ENCODE data around the gene ZC3HAV1L.
"Not testable (repeated sequence)": the region's sequence is repeated elsewhere in the genome, so short reads cannot be mapped to it uniquely, and the experiment has no call there.

The ZC3HAV1L gene

DNA sequence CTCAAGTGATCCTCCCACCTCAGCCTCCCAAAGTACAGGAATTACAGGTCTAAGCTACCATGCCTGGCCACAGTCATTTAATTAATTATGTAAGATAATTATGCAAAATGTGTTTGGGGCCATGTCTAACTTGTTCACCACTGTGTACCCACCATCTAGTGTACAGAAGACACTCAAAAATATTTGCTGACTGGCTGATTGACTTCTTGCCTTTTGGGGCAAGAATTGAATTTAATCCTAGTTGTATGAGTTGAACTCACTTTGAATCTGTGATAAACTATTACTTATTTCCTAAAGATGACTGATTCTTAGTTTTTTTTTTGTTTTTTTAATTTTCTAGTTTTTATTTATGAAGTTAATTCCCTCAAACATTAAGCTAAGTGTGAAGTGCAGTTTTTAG, 15.8 kb upstream of the ZC3HAV1L start:
- DNase-seq = no peak

DNA sequence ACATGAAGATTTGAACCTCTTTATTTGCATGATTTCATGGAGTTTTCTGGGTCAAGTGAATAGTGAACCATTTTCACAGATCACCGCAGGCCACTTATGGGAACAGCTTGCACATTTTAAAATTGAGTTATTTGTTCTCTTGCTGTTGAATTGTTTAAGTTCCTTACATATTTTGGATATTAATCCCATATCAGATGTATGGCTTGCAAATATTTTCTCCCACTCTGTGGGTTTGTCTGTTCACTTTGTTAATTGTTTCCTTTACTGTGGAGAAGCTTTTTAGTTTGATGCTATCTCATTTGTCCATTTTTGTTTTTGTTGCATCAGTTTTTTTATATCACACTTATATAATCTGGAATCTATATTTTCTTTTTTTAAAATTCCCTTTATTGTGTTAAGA, 14.1 kb upstream of the ZC3HAV1L start:
- DNase-seq = no peak

DNA sequence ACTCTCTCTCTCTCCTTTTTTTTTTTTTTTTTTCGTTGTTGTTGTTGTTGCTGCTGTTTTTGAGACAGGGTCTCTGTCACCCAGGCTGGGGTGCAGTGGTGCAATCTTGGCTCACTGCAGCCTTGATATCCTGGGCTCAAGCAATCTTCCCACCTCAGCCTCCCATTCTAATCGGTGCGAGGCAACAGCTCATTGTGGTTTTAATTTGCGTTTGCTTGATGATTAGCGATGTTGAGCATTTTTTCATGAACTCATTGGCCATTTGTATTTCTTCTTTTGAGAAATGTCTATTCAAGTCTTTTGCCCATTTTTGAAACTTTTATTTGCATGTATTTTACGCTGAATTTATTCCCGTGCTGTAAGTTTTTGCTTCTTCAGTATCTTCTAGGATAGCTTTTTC, 13.3 kb upstream of the ZC3HAV1L start:
- DNase-seq = no peak

DNA sequence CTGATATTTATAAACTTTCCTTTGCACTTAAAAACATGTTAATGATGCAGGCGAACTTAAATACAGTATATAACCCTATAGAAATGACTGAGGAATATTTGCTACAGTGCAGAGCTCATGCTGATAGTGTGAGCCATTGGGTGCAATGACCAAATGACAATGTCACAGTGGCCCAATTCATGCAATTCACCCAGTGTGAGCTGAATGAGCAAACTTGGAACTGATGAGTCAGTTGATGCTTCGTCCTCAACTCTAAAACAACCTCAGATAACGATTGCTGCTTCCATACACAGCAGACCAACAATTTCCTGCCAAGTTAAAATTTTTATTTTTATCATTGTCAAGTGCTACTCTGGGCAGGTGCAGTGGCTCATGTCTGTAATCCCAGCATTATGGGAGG, 12.1 kb upstream of the ZC3HAV1L start:
- peak; percentile 29 for DNase-seq

DNA sequence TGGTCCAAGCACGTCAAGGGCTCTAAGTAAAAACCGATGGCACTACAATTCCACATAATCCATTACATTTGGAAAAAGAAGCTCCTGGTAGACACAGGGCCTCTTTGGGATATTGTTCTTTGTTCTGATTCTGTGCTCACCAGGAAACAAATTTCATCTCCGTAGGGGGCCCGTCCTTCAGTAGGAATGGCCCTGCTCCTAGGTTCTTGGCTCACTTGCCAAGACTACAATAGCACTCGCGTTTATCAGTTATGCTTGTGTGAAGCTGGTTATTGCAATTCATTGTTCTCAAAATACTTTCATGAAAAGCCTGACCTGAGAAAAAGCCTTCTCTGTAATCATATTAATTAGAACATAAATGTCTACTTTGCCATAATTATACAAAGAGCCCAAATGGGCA, 10.3 kb upstream of the ZC3HAV1L start:
- no peak for DNase-seq

DNA sequence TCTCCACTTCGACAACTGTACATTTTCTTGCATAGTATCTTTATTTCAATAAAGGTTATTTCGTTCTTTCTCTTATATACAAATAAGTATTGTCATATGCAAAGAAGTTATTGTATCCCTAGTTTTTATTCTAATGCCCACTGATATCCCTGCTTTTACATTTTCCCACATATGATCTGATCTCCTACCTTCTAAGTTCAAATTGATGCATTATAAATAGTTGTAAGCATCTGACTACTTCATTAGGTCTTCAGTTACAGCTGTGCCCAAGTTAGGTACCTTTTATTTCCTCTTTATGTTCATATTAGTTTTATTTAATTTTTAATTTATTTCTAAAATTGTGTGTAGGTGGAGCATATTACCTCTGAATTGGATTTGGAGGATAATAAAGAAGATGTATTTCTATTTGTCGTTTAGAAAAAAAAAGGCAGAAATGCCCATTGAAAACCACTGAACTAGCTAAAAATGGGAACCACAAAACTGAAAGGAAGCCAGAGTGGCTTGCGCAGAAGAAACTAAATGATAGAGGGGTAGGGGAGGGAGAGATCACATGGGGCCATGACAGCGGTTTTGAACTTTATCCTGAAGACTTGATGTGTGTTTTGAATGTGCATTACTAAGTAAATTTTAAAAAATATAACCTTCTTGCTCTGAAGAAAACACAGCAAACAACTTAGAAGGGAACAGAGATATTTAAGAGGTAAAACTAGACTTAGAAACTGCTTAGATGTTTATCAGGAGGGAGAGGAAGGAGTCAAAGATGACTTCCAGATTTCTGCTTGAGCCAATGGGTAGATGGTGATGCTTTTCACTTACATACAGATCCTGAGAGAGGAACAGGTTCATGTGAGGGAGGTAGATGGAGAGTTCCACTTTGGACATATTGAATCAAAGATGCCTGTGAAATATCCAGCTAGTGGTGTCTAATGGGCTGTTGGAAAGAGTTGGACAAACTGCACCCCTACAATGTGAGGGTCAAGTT, 9.3 kb upstream of the ZC3HAV1L start:
- DNase-seq = no peak

DNA sequence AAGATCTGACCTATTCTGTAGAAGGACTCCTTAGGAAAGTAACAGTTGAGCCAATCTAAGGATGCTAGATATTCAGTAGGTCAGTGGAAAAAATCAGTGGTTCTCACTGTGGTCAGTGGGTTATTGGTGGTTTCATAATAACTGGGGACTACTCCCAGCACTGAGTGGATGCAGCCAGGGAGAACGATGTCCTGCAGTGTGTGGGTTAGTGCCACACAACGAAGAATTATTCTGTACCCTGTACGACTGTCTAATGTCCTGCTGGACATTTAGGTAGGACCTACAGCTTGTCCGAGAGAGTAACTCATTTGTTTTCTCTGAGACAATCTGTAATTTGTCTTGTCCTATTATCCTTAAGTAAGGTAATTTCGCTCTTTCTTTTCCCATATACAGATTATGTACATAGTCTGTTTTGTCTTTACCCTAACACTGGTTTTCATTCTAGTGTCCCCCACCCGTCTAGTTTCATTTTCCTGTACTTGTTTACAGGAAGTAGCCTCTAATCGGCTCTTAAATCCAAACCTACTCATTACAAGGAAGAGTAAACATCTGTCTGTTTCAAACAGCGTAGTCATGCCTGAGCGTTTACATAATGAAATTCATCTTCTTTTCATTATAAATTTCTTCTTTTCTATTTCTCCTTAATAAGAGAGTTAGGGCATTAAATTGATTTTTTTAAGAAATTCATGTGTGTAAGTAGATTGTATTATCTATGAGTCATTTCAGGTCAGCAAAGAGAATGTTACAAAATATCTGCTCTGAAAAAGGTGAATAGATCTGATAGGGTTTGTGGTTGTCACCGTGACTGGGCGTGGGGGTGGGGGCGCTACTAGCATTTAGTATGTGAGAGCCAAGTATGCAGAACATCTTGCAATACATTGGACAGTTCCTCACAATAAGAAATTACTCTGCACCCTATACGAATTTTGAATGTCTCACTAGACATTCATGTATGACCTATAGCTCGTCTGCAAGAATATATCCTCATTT, 8.3 kb upstream of the ZC3HAV1L start:
- peak; percentile 82 for DNase-seq

DNA sequence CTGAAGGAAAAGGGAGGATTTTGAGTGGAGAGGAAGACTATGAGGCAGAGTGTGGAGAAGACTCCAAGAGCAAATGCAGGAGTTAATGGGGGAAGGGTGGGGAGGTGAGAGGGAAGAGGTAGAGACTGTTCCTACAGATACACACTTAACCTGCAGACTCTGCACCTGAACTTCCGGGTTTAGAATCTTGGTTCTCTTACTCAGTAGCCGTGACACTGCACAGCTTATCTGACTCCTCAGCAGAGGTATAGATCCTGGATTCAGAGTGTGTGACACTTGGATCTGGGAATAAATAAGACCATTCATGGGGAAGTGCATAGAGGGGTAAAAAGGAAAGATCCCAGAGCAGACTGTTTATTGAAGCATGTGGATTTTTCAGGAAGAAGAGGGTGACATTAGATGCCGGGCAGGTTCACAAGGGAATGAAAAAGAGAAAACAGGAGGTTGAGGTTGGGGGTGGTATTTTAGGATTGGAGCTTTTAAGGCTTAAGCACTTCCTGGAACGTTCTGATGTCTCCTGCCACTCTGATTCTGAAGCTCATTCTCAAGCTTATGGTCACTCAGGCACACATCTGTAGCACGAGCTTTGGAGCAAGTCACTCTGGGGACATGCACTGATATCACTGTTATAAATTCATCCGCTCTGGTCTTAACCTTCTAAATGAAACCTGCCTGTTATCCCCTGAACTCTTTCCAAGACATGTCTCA, 5.7 kb upstream of the ZC3HAV1L start:
- no peak for DNase-seq

DNA sequence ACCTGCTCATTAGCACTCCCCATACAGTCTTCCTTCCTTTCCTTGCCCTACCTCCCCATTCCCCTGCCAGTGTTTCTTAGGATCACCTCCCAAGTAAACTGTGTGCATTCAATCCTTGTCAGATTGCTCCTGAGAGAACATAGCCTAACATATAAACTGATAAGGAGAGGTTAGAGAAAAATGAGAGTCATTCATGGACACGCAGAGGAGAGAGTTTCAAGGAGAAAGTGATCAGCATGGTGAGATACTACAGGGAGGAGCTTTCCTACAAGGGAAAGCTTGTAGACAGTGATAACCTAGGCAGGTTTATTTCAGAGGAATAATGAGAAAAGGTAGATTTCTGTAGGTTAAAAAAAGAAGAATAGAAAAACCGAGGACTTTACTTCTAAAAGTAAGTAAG, 2.8 kb upstream of the ZC3HAV1L start:
- no peak for DNase-seq

DNA sequence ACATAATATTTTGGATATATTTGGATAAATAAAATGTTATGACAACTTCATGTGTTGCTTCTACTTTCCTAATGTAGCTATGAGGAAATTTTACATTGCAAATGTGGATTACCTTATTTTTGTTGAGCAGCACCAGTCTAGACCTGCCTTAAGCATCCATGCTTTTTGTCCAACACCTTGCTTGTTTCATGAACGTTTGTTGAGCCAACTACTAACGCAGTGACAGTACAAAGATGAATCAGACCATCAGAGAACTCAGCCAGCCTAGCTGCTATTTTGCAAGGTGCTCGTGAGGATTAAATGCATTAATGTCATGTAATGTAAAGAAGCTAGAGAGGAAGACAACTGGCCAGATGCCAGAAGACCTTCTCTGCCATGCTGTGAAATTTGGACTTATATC, 1.1 kb upstream of the ZC3HAV1L start:
- no peak for DNase-seq

DNA sequence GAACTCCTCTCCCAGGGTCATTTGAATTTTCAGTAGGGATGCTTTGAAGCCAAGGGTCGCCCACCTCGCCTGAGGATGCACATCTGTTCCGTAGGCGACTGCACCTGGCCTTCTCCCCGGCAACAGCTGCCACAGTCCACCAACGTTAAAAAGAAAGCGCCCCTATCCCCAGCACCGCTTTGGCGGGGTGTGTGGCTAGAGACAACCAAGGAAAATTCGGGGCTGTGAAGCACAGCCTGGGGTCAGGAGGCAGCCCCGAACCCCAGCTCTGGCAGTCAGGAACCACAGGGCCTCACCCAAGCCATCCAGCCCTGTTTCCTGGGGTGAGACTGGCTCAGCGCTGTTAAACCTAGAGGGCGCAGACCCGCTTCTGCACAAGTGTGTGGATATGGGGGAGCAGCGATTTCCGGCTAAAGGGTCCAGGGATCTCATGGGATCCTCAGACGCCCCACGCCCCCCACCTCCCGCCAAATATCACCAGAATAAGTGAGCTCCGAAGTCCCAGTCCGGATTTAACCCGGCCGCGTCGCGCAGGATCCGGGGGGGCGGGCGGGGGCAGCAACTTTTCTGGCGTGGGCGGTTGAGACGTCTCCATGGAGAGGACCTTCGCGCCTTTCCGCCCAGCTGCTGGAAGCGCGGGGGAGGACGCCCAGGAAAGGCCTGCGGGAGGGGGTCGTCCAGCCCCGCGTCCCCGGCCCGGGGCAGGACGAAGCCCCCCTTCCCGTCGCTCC, 822 bp downstream of the ZC3HAV1L start:
- DNase-seq = peak; percentile 55

DNA sequence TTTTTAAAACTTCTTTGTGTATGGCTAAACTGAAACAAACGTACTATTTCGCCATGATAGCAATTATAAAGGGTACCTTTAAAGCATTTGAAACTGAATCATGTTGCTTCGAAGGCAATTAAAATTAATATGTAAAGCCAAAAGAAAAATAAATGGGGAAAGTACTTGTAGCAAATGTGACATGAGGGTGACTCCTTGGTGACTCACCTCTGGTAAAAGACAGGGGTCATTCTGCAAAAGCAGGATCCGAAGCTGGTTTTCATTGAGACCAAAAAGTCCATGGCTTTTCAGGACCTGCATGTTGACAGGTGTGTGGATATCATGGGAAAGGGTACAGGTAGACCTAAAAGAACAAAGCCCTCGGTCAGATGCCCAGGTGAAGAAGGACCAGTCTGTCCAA, 1.5 kb downstream of the ZC3HAV1L start:
- DNase-seq = no peak

DNA sequence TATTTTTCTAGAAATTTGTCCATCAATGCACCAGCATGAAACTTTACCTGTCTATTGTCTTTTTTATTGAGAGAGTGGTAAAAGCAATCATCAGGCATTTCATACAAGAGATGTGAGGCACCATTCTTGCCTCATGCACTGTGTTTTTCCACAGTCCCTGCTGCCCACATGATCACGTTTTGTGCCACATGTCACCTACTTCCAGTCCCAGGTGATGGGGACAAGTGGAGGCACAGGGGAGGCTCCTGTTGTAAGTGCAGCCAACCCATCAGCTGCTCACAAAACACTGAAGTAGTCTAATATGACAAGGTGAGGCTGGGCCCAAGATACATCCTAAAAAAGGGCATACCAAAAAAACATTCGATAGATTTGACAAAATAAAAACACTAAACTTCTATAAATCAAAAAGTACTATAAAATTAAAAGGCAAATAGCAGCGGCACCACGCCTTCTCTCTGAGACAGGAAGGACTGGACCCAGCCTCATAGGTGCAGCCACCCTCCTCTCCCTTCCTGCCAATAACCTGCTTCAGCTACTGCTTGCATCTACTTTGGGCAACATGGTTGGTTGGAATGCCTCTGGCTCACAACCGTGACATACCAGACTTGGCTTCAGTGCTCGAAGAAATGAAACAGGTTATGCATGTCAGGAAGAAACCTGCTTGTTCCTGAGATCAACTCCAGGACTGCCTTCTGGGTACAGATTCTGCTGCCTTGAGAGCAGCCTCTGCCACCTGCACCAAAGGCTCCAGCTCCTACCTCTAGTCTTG, 2.3 kb downstream of the ZC3HAV1L start:
- DNase-seq = no peak

DNA sequence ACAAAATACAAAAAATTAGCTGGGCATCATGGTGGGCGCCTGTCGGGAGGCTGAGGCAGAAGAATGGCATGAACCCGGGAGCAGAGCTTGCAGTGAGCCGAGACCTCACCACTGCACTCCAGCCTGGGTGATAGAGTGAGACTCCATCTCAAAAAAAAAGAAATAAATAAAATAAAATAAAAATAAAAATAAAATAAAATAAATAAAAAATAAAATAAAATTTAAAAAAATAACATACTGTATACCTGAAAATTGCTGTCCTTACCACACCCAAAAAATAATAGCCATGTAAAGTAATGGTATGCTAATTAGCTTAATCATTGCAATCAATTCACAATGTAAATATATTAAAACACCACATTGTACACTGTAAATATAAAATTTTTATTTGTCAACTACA, 3.4 kb downstream of the ZC3HAV1L start:
- DNase-seq = no peak

DNA sequence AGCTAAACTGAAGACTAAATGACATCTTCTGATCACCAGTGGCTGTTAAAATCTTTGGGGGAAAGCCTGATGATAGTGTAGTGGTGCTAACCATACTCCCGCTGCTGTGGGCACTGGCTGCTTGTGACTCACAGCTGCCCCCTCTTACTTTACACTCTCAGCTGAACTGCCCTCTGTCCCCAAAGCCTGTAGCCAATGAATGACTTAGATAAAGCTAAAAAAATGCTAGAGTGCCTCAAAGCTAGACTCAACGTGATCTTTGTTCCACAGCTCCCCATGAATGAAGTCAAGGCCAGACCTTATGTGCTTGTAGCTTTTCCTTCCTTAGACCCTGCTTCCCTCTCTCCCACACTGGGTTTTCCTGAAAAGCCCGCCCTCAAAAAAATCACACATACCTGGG, 6.5 kb downstream of the ZC3HAV1L start:
- DNase-seq = no peak

DNA sequence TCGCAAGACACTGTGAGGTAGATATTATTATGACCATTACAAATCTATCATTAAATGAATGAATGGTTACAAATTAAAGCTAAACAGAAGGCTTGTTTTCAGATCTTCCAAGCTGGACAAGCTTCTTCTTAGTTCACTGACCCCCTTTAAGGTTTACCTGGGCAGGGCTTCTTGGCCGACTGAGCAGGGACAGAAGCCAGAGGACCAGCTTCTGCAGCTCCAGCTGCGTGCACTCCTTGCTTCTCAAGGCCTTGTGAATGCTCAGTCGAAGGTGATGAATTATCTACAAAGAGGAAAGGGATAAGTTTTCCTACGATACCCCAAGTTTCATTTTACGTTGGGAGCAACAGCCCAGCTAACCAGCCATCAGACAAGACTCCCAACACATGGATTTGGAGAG, 9.3 kb downstream of the ZC3HAV1L start:
- DNase-seq = no peak

DNA sequence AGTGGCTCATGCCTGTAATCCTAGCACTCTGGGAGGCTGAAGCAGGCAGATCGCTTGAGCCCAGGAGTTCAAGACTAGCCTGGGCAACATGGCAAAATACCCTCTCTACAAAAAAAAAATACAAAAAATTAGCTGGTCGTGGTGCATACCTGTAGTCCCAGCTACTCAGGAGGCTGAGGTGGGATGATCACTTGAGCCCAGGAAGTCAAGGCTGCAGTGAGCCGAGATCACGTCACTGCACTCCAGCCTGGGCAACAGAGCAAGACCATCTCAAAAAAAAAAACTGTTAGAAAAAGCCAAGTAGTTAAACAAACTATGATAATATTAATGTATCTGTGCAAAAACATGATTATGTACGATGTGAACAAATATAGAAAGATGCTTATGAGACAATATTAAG, 10.0 kb downstream of the ZC3HAV1L start:
- DNase-seq = not testable (repeated sequence)

DNA sequence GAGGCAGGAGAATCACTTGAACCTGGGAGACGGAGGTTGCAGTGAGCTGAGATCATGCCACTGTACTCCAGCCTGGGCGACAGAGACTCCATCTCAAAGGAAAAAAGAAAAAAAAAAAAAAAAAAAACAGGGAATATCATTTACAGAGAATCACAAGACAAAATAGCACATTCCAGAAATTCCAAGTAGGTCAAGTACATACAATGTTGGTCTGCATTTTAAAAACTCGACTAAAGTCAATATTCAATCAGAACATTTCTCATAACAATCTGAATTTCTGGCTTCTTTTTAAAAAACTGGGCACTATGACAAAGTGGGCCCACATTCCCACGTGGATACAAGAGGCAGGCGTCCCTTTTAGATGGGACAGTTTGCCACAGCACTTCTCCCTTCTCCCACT, 12.8 kb downstream of the ZC3HAV1L start:
- DNase-seq = no peak

DNA sequence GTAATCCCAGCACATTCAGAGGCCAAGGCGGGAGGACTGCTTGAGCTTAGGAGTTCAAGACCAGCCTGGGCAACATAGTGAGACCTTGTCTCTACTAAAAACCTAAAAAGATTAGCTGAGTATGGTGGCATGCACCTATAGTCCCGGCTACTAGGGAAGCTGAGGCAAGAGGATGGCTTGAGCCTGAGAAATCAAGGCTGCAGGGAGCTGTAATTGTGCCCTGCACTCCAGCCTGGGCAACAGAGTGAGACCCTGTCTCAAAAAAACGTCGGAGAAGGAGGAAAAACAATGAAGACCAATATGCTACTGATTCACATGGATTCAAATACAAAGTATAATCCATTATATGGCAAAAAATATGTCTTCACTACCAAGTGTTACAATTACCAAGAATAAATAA, 13.6 kb downstream of the ZC3HAV1L start:
- DNase-seq = no peak

DNA sequence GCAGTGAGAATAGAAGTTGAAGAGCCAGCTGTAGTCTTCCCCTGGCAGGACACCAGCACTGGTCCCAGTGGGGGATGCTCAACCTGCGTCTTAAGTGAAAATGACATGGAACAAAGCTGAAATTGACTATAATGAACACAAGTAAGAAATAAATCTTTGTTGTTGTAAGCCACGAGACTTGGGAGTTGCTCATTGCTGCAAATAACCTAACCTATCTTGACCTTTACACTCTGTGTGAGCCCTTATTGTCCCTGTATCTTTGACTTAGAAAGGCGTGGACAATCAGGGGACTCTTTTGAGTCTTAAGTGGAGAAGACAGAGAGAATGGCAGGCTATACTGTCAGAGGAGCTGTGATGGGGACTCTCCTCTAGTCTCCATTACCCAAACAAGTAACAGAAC, 16.9 kb downstream of the ZC3HAV1L start:
- DNase-seq = no peak

DNA sequence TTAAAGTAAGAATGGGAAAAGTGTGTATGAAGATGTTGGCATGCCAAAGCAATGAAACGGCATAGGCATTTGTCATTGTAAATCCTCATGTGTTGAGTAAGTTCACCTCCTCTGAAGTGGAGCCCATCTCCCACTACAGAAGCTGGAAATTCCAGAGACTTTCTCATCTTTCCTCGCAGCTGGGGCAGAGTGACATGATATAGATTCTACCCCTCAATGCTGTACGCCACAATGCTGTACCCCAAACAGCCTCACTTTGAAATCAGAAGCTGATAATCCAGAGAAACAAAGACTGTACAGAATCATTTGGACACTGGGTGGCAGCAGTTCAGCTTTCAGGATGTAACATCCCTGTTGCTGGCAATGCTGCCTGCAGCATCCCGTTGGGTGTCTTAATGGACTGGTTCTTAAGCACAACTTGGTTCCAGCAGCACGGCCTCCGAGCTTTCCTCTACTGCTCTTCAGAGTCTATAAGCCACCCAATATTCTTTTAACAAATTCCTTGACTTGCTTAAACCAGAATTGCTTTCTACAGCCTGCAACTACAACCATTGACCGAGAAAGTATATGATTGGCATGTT, 18.8 kb downstream of the ZC3HAV1L start:
- DNase-seq = peak; percentile 68

Measured in activated CD4-positive, alpha-beta T cell treated with anti-CD3 and anti-CD28 coated beads for 48 hours (primary cell).